K562 (cell line): ENCODE data around the gene ZNF350. TPM values are rescaled to one million over a fixed set of nuclear protein-coding genes. Genes with fewer than 3 reads are reported as not detected.

Experiments used
- BCOR ChIP-seq: fragments of 450-650 bp; IDR thresholded peaks from 2 replicates; pipeline ENCODE4 v1.6.1; 2016
- HDAC1 ChIP-seq, 2 experiments: fragments of 450-650 bp; IDR thresholded peaks; 2 replicates each; pipeline ENCODE4 v1.6.1; 2016 to 2017; ENCODE audit warnings: inconsistent platforms in 1 of 2, mild to moderate bottlenecking in 1 of 2, moderate library complexity in 1 of 2
- IRF2 ChIP-seq: sonication (generic); formaldehyde crosslinking; IDR thresholded peaks from 2 replicates; pipeline ENCODE4 v1.8.1; 2022; ENCODE audit warnings: mild to moderate bottlenecking, missing genetic modification reagents
- MEF2D ChIP-seq: conservative IDR thresholded peaks from 2 replicates; pipeline ENCODE4 v1.6.1; 2016; ENCODE audit warnings: low read depth, missing genetic modification characterization, missing compliant biosample characterization
- NR2C2 ChIP-seq, 2 experiments: fragments of 200-800 bp in 1 of 2; sonication (Bioruptor generic) in 1 of 2; sonication (generic) in 1 of 2; formaldehyde crosslinking in 1 of 2; IDR thresholded peaks; 2 replicates each; pipeline versions ENCODE4 v1.6.1 to v1.8.0; 2016 to 2022; ENCODE audit warnings: mild to moderate bottlenecking in 1 of 2, missing compliant biosample characterization in 1 of 2, missing genetic modification characterization in 1 of 2, missing genetic modification reagents in 1 of 2
- PHF20 ChIP-seq: fragments of 450-650 bp; IDR thresholded peaks from 2 replicates; pipeline ENCODE4 v1.6.1; 2018; ENCODE audit not compliant: partially characterized antibody
- RBFOX2 ChIP-seq: fragments of 200-400 bp; formaldehyde crosslinking; IDR thresholded peaks from 2 replicates; pipeline ENCODE4 v1.6.1; 2017; ENCODE audit warnings: low read depth, mild to moderate bottlenecking, low read length, moderate library complexity
- SNIP1 ChIP-seq: fragments of 450-650 bp; IDR thresholded peaks from 2 replicates; pipeline ENCODE4 v1.7.1; 2017; ENCODE audit warnings: low read depth, mild to moderate bottlenecking
- TEAD1 ChIP-seq, 2 experiments: fragments of 450-650 bp in 1 of 2; sonication (generic) in 1 of 2; formaldehyde crosslinking; IDR thresholded peaks; 2 replicates each; pipeline versions ENCODE4 v1.4.0 to v1.8.0; 2020 to 2022; ENCODE audit warnings: mild to moderate bottlenecking in 2 of 2, missing genetic modification reagents in 1 of 2
- ZNF507 ChIP-seq: conservative IDR thresholded peaks from 2 replicates; pipeline ENCODE4 v1.6.1; 2017; ENCODE audit warnings: missing genetic modification characterization, missing compliant biosample characterization
- ZNF77 ChIP-seq: fragments of 250-450 bp; sonication (Bioruptor Pico); IDR thresholded peaks from 2 replicates; pipeline ENCODE4 v1.5.0; 2020
- polyA plus RNA-seq, 8 experiments: library from polyadenylated mRNA; depleted of rRNA in 4 of 8; stranded (reverse) in 5 of 8; unstranded in 3 of 8; fragments of >200 nt; fragmentation: Nextera tagmentation in 2 of 8; fragmentation: Illumina TruSeq in 1 of 8; extraction: Ambion mirVana in 2 of 8; extraction: Trizol in 1 of 8; gene quantifications; 2 replicates each; pipeline versions ENCODE4 v1.2.1 to v1.2.3, GENCODE V29; 2011 to 2014; ENCODE audit warnings: inconsistent platforms in 1 of 8, missing spikeins in 1 of 8
- total RNA-seq, 7 experiments: library from RNA; depleted of rRNA in 6 of 7; stranded (reverse); fragments of >200 nt in 6 of 7; fragmentation: Illumina TruSeq in 2 of 7; extraction: Trizol in 2 of 7; gene quantifications; 2 replicates each; pipeline versions ENCODE4 v1.2.1 to v1.2.3, GENCODE V29; 2011 to 2021; ENCODE audit warnings: low replicate concordance in 1 of 7
- TF ChIP-seq, protein P1 (sequence below): fragments of 450-650 bp; IDR thresholded peaks from 2 replicates; pipeline ENCODE4 v1.6.1; 2014; ENCODE audit warnings: low read depth, mild to moderate bottlenecking, moderate library complexity, borderline replicate concordance
- TF ChIP-seq, protein P2 (sequence below): sonication (generic); formaldehyde crosslinking; IDR thresholded peaks from 2 replicates; pipeline ENCODE4 v1.8.1; 2023; ENCODE audit warnings: mild to moderate bottlenecking, missing genetic modification reagents
- TF ChIP-seq, protein P3 (sequence below): fragments of 200-800 bp; sonication (Bioruptor generic); IDR thresholded peaks from 2 replicates; pipeline ENCODE4 v1.6.1; 2017; ENCODE audit warnings: missing genetic modification characterization, missing compliant biosample characterization
- TF ChIP-seq, protein P4 (sequence below): fragments of 450-650 bp; IDR thresholded peaks from 2 replicates; pipeline ENCODE4 v1.6.1; 2016; ENCODE audit warnings: antibody characterized with exemption
- TF ChIP-seq, protein P5 (sequence below): conservative IDR thresholded peaks from 2 replicates; pipeline ENCODE4 v1.6.1; 2011; ENCODE audit warnings: low read depth, mild to moderate bottlenecking, low read length; ENCODE audit not compliant: control insufficient read depth

The ZNF350 gene
- total and polyA plus RNA-seq, 9 of the 15 experiments (the other 6 are each of a cell fraction or from before 2014, with no cell fraction given): 1.7 to 4.8 (median 2.9) TPM

DNA sequence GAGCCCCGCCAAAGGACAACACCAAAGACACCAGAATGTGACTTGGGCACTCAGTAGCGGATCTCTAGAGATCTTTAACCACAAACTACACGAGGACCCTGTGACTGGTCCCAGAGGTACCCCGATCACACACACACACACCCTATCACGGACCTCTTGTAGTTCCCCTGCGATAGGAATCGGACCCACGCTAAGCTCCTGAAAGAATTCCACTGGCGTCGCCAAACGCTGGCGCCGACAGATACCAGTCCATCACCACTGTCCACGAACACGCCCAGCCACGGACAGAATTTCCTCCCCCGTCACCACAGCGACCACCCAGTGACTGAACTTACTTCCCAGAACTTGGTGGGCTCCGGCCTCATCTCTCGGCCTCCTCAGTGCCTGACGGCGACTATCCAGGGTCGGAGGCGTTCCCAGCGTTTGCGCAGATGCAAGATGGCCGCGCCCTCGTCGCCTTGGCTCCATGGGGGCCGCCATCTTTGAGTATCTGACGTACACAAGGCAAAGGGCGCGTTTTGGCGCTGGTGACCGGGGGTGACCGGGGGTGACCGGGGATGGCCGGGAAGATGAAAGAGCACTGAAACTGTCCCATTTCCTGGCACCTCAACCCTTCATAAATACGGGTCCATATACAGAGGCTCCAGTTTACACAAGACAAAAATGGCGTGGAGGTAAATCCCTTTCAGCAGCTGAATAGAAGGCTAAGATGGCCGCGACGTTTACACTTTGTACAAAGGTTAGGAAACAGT is 21.3 kb upstream of the ZNF350 start, which contains the start of gene ZNF615 (continued):
- TF ChIP-seq, protein P1, sequence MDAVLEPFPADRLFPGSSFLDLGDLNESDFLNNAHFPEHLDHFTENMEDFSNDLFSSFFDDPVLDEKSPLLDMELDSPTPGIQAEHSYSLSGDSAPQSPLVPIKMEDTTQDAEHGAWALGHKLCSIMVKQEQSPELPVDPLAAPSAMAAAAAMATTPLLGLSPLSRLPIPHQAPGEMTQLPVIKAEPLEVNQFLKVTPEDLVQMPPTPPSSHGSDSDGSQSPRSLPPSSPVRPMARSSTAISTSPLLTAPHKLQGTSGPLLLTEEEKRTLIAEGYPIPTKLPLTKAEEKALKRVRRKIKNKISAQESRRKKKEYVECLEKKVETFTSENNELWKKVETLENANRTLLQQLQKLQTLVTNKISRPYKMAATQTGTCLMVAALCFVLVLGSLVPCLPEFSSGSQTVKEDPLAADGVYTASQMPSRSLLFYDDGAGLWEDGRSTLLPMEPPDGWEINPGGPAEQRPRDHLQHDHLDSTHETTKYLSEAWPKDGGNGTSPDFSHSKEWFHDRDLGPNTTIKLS: no peak
- no peak for TF ChIP-seq MEF2D (tag)
- peak; percentile 73 for TF ChIP-seq RBFOX2
- peak in 1 of 2 experiments; percentile 73; a peak in 2 of 4 replicates for TF ChIP-seq HDAC1 (IDR thresholded peaks at IDR 0.05)
- TF ChIP-seq, protein P2, sequence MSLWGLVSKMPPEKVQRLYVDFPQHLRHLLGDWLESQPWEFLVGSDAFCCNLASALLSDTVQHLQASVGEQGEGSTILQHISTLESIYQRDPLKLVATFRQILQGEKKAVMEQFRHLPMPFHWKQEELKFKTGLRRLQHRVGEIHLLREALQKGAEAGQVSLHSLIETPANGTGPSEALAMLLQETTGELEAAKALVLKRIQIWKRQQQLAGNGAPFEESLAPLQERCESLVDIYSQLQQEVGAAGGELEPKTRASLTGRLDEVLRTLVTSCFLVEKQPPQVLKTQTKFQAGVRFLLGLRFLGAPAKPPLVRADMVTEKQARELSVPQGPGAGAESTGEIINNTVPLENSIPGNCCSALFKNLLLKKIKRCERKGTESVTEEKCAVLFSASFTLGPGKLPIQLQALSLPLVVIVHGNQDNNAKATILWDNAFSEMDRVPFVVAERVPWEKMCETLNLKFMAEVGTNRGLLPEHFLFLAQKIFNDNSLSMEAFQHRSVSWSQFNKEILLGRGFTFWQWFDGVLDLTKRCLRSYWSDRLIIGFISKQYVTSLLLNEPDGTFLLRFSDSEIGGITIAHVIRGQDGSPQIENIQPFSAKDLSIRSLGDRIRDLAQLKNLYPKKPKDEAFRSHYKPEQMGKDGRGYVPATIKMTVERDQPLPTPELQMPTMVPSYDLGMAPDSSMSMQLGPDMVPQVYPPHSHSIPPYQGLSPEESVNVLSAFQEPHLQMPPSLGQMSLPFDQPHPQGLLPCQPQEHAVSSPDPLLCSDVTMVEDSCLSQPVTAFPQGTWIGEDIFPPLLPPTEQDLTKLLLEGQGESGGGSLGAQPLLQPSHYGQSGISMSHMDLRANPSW: no peak
- TF ChIP-seq, protein P3, sequence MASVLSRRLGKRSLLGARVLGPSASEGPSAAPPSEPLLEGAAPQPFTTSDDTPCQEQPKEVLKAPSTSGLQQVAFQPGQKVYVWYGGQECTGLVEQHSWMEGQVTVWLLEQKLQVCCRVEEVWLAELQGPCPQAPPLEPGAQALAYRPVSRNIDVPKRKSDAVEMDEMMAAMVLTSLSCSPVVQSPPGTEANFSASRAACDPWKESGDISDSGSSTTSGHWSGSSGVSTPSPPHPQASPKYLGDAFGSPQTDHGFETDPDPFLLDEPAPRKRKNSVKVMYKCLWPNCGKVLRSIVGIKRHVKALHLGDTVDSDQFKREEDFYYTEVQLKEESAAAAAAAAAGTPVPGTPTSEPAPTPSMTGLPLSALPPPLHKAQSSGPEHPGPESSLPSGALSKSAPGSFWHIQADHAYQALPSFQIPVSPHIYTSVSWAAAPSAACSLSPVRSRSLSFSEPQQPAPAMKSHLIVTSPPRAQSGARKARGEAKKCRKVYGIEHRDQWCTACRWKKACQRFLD (CRISPR knock-in tag): 0 out of 2 replicates have a peak, but pooled peaks have one; percentile 53
- TF ChIP-seq, protein P4, sequence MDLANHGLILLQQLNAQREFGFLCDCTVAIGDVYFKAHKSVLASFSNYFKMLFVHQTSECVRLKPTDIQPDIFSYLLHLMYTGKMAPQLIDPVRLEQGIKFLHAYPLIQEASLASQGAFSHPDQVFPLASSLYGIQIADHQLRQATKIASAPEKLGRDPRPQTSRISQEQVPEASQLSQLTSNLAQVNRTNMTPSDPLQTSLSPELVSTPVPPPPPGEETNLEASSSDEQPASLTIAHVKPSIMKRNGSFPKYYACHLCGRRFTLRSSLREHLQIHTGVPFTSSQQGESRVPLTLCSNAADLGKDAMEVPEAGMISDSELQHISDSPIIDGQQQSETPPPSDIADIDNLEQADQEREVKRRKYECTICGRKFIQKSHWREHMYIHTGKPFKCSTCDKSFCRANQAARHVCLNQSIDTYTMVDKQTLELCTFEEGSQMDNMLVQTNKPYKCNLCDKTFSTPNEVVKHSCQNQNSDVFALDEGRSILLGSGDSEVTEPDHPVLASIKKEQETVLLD: peak; percentile 54; the same call in 1 of the 2 replicates
- no peak for TF ChIP-seq IRF2 (CRISPR knock-in tag)
- TF ChIP-seq PHF20: no peak
- 0 out of 2 replicates have a peak, but pooled peaks have one; percentile 32 for TF ChIP-seq BCOR
- no peak for TF ChIP-seq NR2C2 (CRISPR knock-in tag; IDR thresholded peaks at IDR 0.05)
- peak; percentile 94 for TF ChIP-seq NR2C2 (tag; IDR thresholded peaks at IDR 0.05)
- no peak for TF ChIP-seq ZNF77 (CRISPR knock-in tag)
- TF ChIP-seq TEAD1 (CRISPR knock-in tag; IDR thresholded peaks at IDR 0.05): 0 out of 4 replicates have a peak, but pooled peaks of 1 of the 2 experiments have one; percentile 18
- TF ChIP-seq, protein P5, sequence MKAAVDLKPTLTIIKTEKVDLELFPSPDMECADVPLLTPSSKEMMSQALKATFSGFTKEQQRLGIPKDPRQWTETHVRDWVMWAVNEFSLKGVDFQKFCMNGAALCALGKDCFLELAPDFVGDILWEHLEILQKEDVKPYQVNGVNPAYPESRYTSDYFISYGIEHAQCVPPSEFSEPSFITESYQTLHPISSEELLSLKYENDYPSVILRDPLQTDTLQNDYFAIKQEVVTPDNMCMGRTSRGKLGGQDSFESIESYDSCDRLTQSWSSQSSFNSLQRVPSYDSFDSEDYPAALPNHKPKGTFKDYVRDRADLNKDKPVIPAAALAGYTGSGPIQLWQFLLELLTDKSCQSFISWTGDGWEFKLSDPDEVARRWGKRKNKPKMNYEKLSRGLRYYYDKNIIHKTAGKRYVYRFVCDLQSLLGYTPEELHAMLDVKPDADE: peak; percentile 78; the same call in 1 of the 2 replicates
- TF ChIP-seq SNIP1: no peak
- no peak for TF ChIP-seq ZNF507 (tag)
